Gastroesophageal sphincter (tissue), 4 donors: ENCODE results near the gene GCNT1. TPM values are rescaled to one million over a fixed set of nuclear protein-coding genes. Genes with fewer than 3 reads are reported as not detected.

Experiments
- ATAC-seq: fragments of 150-250 bp; one replicate; pipeline ENCODE4 v1.9.1; 2016; ENCODE audit warnings: mild to moderate bottlenecking, moderate library complexity
- H3K27ac ChIP-seq, 4 donors: fragments of 200-600 bp; sonication (generic) in 3 of 4; 1 replicate in 3 of 4; 2 replicates in 1 of 4; pipeline ENCODE4 v1.5.1; 2016 to 2019
- H3K27me3 ChIP-seq: fragments of 200-600 bp; sonication (generic); one replicate; pipeline ENCODE4 v1.5.1; 2019
- H3K36me3 ChIP-seq, 2 donors: fragments of 200-600 bp; sonication (generic); one replicate each; pipeline ENCODE4 v1.5.1; 2019; ENCODE audit warnings: control low read depth in 1 of 2
- H3K4me1 ChIP-seq, 3 donors: fragments of 200-600 bp; sonication (generic); 1 replicate in 2 of 3; 2 replicates in 1 of 3; pipeline ENCODE4 v1.5.1; 2016 to 2019; ENCODE audit warnings: control low read depth in 2 of 3
- H3K4me3 ChIP-seq, 2 donors: fragments of 200-600 bp; sonication (generic); one replicate each; pipeline ENCODE4 v1.5.1; 2019; ENCODE audit warnings: mild to moderate bottlenecking in 1 of 2, moderate library complexity in 1 of 2
- H3K9me3 ChIP-seq, 3 donors: fragments of 200-600 bp; sonication (generic); one replicate each; pipeline ENCODE4 v1.5.1; 2017 to 2019; ENCODE audit warnings: control low read depth in 2 of 3
- EP300 ChIP-seq: sonication (generic); formaldehyde crosslinking; IDR thresholded peaks from one replicate; pipeline ENCODE4 v1.6.1; 2017; ENCODE audit warnings: antibody characterized with exemption, mild to moderate bottlenecking
- POLR2A ChIP-seq, 2 donors: fragments of 450-650 bp; IDR thresholded peaks; one replicate each; pipeline ENCODE4 v1.6.1; 2017; ENCODE audit warnings: antibody characterized with exemption in 2 of 2, mild to moderate bottlenecking in 2 of 2, moderate library complexity in 1 of 2
- POLR2AphosphoS5 ChIP-seq: sonication (generic); formaldehyde crosslinking; IDR thresholded peaks from one replicate; pipeline ENCODE4 v1.6.1; 2017; ENCODE audit warnings: antibody characterized with exemption
- WGBS, 2 donors: methylation state at CpG; one replicate each; pipeline ENCODE4 v1.1.5; 2018; ENCODE audit warnings: low coverage in 1 of 2; 5-methylcytosine and 5-hydroxymethylcytosine counted together
- total RNA-seq, 4 donors: library from RNA; depleted of rRNA; stranded (reverse); fragments of >200 nt; gene quantifications; one replicate each; pipeline ENCODE4 v1.1.0, GENCODE V29; 2016
- TF ChIP-seq, protein P1 (sequence below), 4 experiments: fragments of 200-600 bp in 2 of 4; fragments of 450-650 bp in 2 of 4; sonication (generic) in 1 of 4; IDR thresholded peaks; one replicate each; pipeline ENCODE4 v1.5.1; 2017 to 2019; ENCODE audit warnings: antibody characterized with exemption in 4 of 4, mild to moderate bottlenecking in 2 of 4, moderate library complexity in 2 of 4

The GCNT1 gene
- total RNA-seq, 4 donors from 2014 or later = 2.0 to 5.7 (median 3.5) TPM

DNA sequence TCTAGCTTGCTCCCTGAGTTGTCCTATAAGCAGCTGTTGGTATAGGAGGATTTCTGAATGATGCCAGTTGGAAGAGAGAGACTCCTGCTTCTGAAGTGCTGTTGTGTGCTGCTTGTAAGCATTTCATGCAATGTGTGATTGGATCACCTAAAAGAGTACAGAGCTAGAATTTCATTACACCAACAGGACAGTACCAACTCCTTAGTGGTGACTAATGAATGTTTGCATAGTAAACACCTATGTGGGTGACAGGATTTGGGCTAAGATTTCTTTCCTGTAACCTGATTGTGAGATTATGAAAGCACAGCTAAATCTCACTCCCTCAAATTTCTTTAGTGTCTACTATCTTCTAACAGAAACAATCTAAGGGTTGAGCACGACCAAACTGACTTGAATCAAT is 67.0 kb downstream of the GCNT1 start:
- no peaks in the 10 kb centered on the region for H3K9me3 ChIP-seq
- no peak overlapping the region for H3K4me3 ChIP-seq
- 50 to 73% methylated on average over 1 of the region's 1 CpG for WGBS, 2 donors
- no peak for ATAC-seq
- no peaks in the 10 kb centered on the region for H3K4me1 ChIP-seq
- no peak overlapping the region for H3K27ac ChIP-seq
- H3K27me3 ChIP-seq = peaks cover 6% of the 10 kb centered on the region
- H3K36me3 ChIP-seq = no peaks in the 10 kb centered on the region
- TF ChIP-seq POLR2A (IDR thresholded peaks at IDR 0.05) (no peak), EP300 (no peak), POLR2AphosphoS5 (no peak)
- TF ChIP-seq, protein P1, sequence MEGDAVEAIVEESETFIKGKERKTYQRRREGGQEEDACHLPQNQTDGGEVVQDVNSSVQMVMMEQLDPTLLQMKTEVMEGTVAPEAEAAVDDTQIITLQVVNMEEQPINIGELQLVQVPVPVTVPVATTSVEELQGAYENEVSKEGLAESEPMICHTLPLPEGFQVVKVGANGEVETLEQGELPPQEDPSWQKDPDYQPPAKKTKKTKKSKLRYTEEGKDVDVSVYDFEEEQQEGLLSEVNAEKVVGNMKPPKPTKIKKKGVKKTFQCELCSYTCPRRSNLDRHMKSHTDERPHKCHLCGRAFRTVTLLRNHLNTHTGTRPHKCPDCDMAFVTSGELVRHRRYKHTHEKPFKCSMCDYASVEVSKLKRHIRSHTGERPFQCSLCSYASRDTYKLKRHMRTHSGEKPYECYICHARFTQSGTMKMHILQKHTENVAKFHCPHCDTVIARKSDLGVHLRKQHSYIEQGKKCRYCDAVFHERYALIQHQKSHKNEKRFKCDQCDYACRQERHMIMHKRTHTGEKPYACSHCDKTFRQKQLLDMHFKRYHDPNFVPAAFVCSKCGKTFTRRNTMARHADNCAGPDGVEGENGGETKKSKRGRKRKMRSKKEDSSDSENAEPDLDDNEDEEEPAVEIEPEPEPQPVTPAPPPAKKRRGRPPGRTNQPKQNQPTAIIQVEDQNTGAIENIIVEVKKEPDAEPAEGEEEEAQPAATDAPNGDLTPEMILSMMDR (IDR thresholded peaks at IDR 0.05) = no peak

DNA sequence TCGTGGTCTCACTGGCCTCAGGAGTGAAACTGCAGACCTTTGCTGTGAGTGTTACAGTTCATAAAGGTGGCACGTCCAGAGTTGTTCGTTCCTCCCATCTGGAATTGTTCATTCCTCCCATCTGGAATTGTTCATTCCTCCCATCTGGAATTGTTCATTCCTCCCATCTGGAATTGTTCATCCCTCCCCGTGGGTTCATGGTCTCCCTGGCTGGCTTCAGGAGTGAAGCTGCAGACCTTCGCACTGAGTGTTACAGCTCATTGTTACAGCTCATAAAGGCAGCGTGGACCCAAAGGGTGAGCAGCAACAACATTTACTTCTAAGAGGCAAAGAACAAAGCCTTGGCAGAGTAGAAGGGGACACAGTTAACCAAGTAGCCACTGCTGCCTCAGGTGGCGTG is 69.1 kb downstream of the GCNT1 start:
- no peaks in the 10 kb centered on the region for H3K36me3 ChIP-seq
- H3K27ac ChIP-seq = no peak overlapping the region
- TF ChIP-seq POLR2AphosphoS5 (no peak), EP300 (no peak), POLR2A (IDR thresholded peaks at IDR 0.05) (no peak)
- TF ChIP-seq, protein P1 (IDR thresholded peaks at IDR 0.05) = no peak
- no peaks in the 10 kb centered on the region for H3K4me1 ChIP-seq
- WGBS, 2 donors = 70 to 100% methylated on average over 1 to 5 of the region's 7 CpGs
- no peak for ATAC-seq
- no peak overlapping the region for H3K4me3 ChIP-seq
- H3K9me3 ChIP-seq = no peaks in the 10 kb centered on the region
- peaks cover 6% of the 10 kb centered on the region for H3K27me3 ChIP-seq

DNA sequence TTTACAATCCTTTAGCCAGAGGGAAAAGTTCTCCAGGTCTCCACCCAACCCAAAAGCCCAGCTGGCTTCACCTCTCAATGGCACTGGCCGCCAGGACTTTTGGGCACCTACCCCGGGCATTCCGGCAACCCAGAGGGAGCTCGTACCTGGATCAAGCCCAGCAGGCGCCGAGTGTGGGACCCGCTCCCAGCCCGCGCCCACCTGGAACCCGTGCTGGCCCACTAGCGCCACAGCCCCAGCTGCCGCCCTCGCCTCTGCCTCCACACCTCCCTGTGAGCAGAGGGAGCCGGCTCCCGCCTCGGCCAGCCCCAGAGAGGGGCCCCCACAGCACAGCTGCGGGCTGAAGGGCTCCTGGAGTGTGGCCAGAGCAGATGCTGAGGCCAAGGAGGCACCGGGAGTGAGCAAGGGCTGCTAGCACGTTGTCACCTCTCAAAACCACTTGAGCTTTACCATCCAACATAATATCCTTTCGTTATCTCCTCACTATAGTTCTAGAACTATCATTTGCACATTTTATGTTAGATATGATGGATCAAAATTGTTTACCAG is 69.7 kb downstream of the GCNT1 start:
- no peak overlapping the region for H3K27ac ChIP-seq
- no peaks in the 10 kb centered on the region for H3K36me3 ChIP-seq
- H3K27me3 ChIP-seq = peaks cover 6% of the 10 kb centered on the region
- ATAC-seq = no peak
- H3K4me1 ChIP-seq = no peaks in the 10 kb centered on the region
- TF ChIP-seq, protein P1 (IDR thresholded peaks at IDR 0.05) = no peak
- TF ChIP-seq POLR2AphosphoS5 (no peak), POLR2A (IDR thresholded peaks at IDR 0.05) (no peak), EP300 (no peak)
- WGBS, 2 donors = 80 to 100% methylated on average over 1 of the region's 20 CpGs
- H3K4me3 ChIP-seq = no peak overlapping the region
- no peaks in the 10 kb centered on the region for H3K9me3 ChIP-seq

DNA sequence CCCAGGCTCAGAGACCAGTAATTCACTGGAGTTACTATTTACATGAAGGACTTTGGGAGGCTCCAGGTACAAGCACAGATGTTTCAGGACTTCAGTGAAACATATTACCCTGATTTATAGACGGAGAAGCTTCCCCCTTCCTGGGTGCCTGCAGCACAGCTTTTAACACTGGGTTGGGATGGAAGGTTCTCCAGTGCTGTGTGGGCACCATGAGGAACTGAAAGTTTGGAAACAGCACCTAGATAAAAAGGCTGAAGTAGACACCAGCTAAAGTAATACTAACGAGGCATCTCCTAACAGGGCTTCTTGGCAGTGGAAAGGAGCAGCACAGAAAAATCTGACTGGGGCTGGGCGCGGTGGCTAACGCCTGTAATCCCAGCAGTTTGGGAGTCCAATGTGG is 70.7 kb downstream of the GCNT1 start:
- ATAC-seq = no peak
- TF ChIP-seq EP300 = no peak
- TF ChIP-seq, protein P1 (IDR thresholded peaks at IDR 0.05) = no peak
- no peak for TF ChIP-seq POLR2A (IDR thresholded peaks at IDR 0.05)
- no peak for TF ChIP-seq POLR2AphosphoS5
- 79 to 100% methylated on average over 1 to 5 of the region's 5 CpGs for WGBS, 2 donors
- Histone ChIP-seq H3K9me3 (no peaks in the 10 kb centered on the region), H3K27ac (no peak overlapping the region), H3K27me3 (peaks cover 6% of the 10 kb centered on the region), H3K4me1 (no peaks in the 10 kb centered on the region), H3K36me3 (no peaks in the 10 kb centered on the region), H3K4me3 (no peak overlapping the region)

DNA sequence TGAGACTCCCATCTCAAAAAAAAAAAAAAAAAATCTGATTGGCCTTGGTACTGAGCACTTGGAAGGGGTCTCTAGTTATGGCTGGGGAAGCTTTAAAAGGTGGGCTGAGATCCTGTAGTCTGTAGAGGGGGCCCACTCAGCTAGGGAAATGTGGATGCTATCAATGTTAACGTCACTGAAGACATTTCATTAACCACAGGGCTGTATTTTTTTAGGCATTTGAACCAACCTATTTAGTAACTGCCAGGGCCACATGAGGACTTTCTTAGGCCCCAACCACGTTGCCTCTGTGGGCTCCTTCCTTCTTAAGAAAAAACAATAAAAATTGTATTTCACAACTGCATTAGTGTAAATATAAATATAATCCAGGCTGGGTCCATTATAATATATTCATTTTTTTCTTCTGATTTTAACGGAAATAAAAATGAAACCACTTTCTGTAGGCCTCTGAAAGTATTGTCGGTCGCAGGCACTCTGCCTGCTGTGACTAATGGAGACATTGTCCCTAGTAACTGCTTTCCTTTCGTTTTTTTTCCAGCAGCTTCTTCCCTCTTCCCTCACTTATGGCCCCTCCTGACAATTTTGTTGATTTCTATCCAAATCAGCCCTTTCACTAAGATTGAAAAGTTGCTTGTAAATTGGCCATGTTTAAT is 71.6 kb downstream of the GCNT1 start:
- Histone ChIP-seq H3K4me1 (no peaks in the 10 kb centered on the region), H3K27ac (no peak overlapping the region), H3K27me3 (peaks cover 6% of the 10 kb centered on the region), H3K4me3 (no peak overlapping the region), H3K36me3 (no peaks in the 10 kb centered on the region), H3K9me3 (no peaks in the 10 kb centered on the region)
- WGBS, 2 donors = 30 to 51% methylated on average over 6 of the region's 6 CpGs
- ATAC-seq = no peak
- TF ChIP-seq POLR2AphosphoS5 = no peak
- TF ChIP-seq, protein P1 (IDR thresholded peaks at IDR 0.05) = no peak
- TF ChIP-seq POLR2A (IDR thresholded peaks at IDR 0.05) = no peak
- no peak for TF ChIP-seq EP300
